ENCODE data around the gene ADGRD1.

Gene ADGRD1

GRCh38 chr12:131135786-131136538 lies 182.3 kb downstream of the ADGRD1 start:
- no peak for DNase-seq (ENCODE audit: low spot score)

GRCh38 chr12:131136539-131136872 lies 182.8 kb downstream of the ADGRD1 start:
- DNase-seq (ENCODE audit: low spot score), result no peak

GRCh38 chr12:131137009-131137835 lies 183.5 kb downstream of the ADGRD1 start:
- no peak for DNase-seq (ENCODE audit: low spot score)

- DNase-seq (ENCODE audit: low spot score), result no peak
Observed at GRCh38 chr12:131137836-131138637, 184.3 kb downstream of the ADGRD1 start.

GRCh38 chr12:131138638-131139362 lies 185.1 kb downstream of the ADGRD1 start:
- no peak for DNase-seq (ENCODE audit: low spot score)

GRCh38 chr12:131139363-131140068 lies 185.8 kb downstream of the ADGRD1 start:
- DNase-seq (ENCODE audit: low spot score), result no peak

GRCh38 chr12:131140069-131140435 lies 186.3 kb downstream of the ADGRD1 start:
- DNase-seq (ENCODE audit: low spot score), result no peak

- DNase-seq (ENCODE audit: low spot score), result no peak
Observed at GRCh38 chr12:131140697-131141096, 187.0 kb downstream of the ADGRD1 start.

GRCh38 chr12:131141514-131141913 lies 187.8 kb downstream of the ADGRD1 start:
- DNase-seq (ENCODE audit: low spot score), result no peak

- no peak for DNase-seq (ENCODE audit: low spot score)
Observed at GRCh38 chr12:131142891-131143657, 189.4 kb downstream of the ADGRD1 start.

- DNase-seq (ENCODE audit: low spot score), result no peak
Observed at GRCh38 chr12:131146173-131146675, 192.5 kb downstream of the ADGRD1 start.

- DNase-seq (ENCODE audit: low spot score), result no peak
Observed at GRCh38 chr12:131147293-131147692, 193.6 kb downstream of the ADGRD1 start.

- DNase-seq (ENCODE audit: low spot score), result no peak
Observed at GRCh38 chr12:131147894-131148293, 194.2 kb downstream of the ADGRD1 start.

GRCh38 chr12:131151558-131152345 lies 198.0 kb downstream of the ADGRD1 start:
- DNase-seq (ENCODE audit: low spot score), result no peak

GRCh38 chr12:131152587-131152986 lies 198.9 kb downstream of the ADGRD1 start:
- no peak for DNase-seq (ENCODE audit: low spot score)

- no peak for DNase-seq (ENCODE audit: low spot score)
Observed at GRCh38 chr12:131153016-131153415, 199.3 kb downstream of the ADGRD1 start.

- DNase-seq (ENCODE audit: low spot score), result no peak
Observed at GRCh38 chr12:131153956-131154355, 200.2 kb downstream of the ADGRD1 start.

- no peak for DNase-seq (ENCODE audit: low spot score)
Observed at GRCh38 chr12:131155131-131155530, 201.4 kb downstream of the ADGRD1 start.

GRCh38 chr12:131157743-131158142 lies 204.0 kb downstream of the ADGRD1 start:
- DNase-seq (ENCODE audit: low spot score), result no peak

- DNase-seq (ENCODE audit: low spot score), result peak; percentile 22
Observed at GRCh38 chr12:131159660-131160059, 206.0 kb downstream of the ADGRD1 start.

Measured in HuH-7 (cell line).